ENCODE data around the gene GOLGA6B. TPM values are rescaled to one million over a fixed set of nuclear protein-coding genes. Genes with fewer than 3 reads are reported as not detected.
A peak's percentile ranks its signal among the peaks of the same experiment; 100 is the strongest.
"Not testable (repeated sequence)": the region's sequence is repeated elsewhere in the genome, so short reads cannot be mapped to it uniquely, and the experiment has no call there.

GOLGA6B gene
- total RNA-seq (2021; ENCODE audit: unreplicated experiment): 0.10 TPM
- 0.03 TPM in 1 of 2 replicates, not detected in the other for polyA plus RNA-seq (2012)
- Bru-seq, nascent RNA: percentile 12 among the genes with signal in this experiment
- BruChase-seq, experiment 1, labeled RNA remaining after a 6-hour chase: percentile 23 among the genes with signal in this experiment
- BruChase-seq, experiment 2, labeled RNA remaining after a 2-hour chase: percentile 11 among the genes with signal in this experiment
- long read RNA-seq, partial matches to known transcripts: 2 of 2 reads
- long read RNA-seq, other reads (novel, unspliced or antisense): 0 of 2 reads

- H3K27ac ChIP-seq (ENCODE audit: low read depth, low read length); RAD21 ChIA-PET (ENCODE audit: low non-redundant PET in 1 of 2, low total read pairs in 2 of 2, uncharacterized antibody in 2 of 2, unreplicated experiment in 2 of 2); CTCF ChIA-PET; H3K4me3 ChIP-seq (replicated peaks in 1 of 2; ENCODE audit: low read depth in 1 of 2, low read length in 2 of 2); POLR2A ChIA-PET; DNase-seq (ENCODE audit: low read depth, low spot score); H3K36me3 ChIP-seq (ENCODE audit: control insufficient read depth in 1 of 2, insufficient read depth in 2 of 2, low read length in 2 of 2); H3K9ac ChIP-seq (ENCODE audit: low read length); H3K4me2 ChIP-seq (ENCODE audit: low read length); H3K27me3 ChIP-seq (ENCODE audit: insufficient read depth, low read length); H3K79me2 ChIP-seq (ENCODE audit: insufficient read depth, low read length); H4K20me1 ChIP-seq (ENCODE audit: insufficient read depth); ATAC-seq; H3K4me1 ChIP-seq (ENCODE audit: control insufficient read depth in 1 of 2, insufficient read depth in 2 of 2, low read length in 2 of 2); H3K9me2 ChIP-seq (ENCODE audit: insufficient read depth); H3K9me3 ChIP-seq (ENCODE audit: control insufficient read depth in 1 of 2, insufficient read depth in 1 of 2, low read depth in 1 of 2, low read length in 2 of 2); BruUV-seq (replicated peaks); H2AFZ ChIP-seq (ENCODE audit: low read depth, low read length, poor library complexity, severe bottlenecking); intact Hi-C loops (cut with micrococcal nuclease): not testable (repeated sequence)
Measured at GRCh38 chr15:72654397-72654796, at the start of gene GOLGA6B. Gene GOLGA6B (plus strand): TSS chr15:72654697. CDS start chr15:72654738, 41 bp downstream.

- peak; percentile 28 for DNase-seq (ENCODE audit: low read depth, low spot score)
- intact Hi-C loops (cut with micrococcal nuclease): no loop called here
- Histone ChIP-seq H3K36me3 (ENCODE audit: control insufficient read depth in 1 of 2, insufficient read depth in 2 of 2, low read length in 2 of 2) (no peaks in the 10 kb centered on the region), H3K27ac (ENCODE audit: low read depth, low read length) (no peak overlapping the region), H3K79me2 (ENCODE audit: insufficient read depth, low read length) (no peaks in the 10 kb centered on the region), H3K27me3 (ENCODE audit: insufficient read depth, low read length) (peaks cover 3% of the 10 kb centered on the region; the same call in 1 of the 2 replicates), H3K9me2 (ENCODE audit: insufficient read depth) (no peaks in the 10 kb centered on the region), H3K4me3 (replicated peaks in 1 of 2; ENCODE audit: low read depth in 1 of 2, low read length in 2 of 2) (no peak overlapping the region), H3K9ac (ENCODE audit: low read length) (no peak overlapping the region), H3K4me1 (ENCODE audit: control insufficient read depth in 1 of 2, insufficient read depth in 2 of 2, low read length in 2 of 2) (no peaks in the 10 kb centered on the region), H3K9me3 (ENCODE audit: control insufficient read depth in 1 of 2, insufficient read depth in 1 of 2, low read depth in 1 of 2, low read length in 2 of 2) (no peaks in the 10 kb centered on the region), H2AFZ (ENCODE audit: low read depth, low read length, poor library complexity, severe bottlenecking) (no peak overlapping the region), H4K20me1 (ENCODE audit: insufficient read depth) (no peaks in the 10 kb centered on the region), H3K4me2 (ENCODE audit: low read length) (no peak overlapping the region)
- POLR2A ChIA-PET: no interaction called here
- peak; percentile 83 for ATAC-seq
- RAD21 ChIA-PET (ENCODE audit: low non-redundant PET in 1 of 2, low total read pairs in 2 of 2, uncharacterized antibody in 2 of 2, unreplicated experiment in 2 of 2): no interaction called here
- CTCF ChIA-PET: no interaction called here
- no TSS peak for BruUV-seq (replicated peaks)
- no peak for TF ChIP-seq SRF (IDR thresholded peaks at IDR 0.05; ENCODE audit: low read depth)
- no peak for TF ChIP-seq EZH2 (IDR thresholded peaks at IDR 0.05)
- peak; percentile 85 for TF ChIP-seq TCF7L2 (IDR thresholded peaks at IDR 0.05; ENCODE audit: borderline replicate concordance, extremely low read depth, insufficient read depth, insufficient read length)
- TF ChIP-seq FOSL1 (IDR thresholded peaks at IDR 0.05; ENCODE audit: low read depth): no peak
Measured at GRCh38 chr15:72604794-72605193, 49.7 kb upstream of the GOLGA6B start.

- RAD21 ChIA-PET (ENCODE audit: low non-redundant PET in 1 of 2, low total read pairs in 2 of 2, uncharacterized antibody in 2 of 2, unreplicated experiment in 2 of 2); ATAC-seq; H4K20me1 ChIP-seq (ENCODE audit: insufficient read depth); intact Hi-C loops (cut with micrococcal nuclease); H3K4me3 ChIP-seq (replicated peaks in 1 of 2; ENCODE audit: low read depth in 1 of 2, low read length in 2 of 2); H3K9me2 ChIP-seq (ENCODE audit: insufficient read depth); H3K4me1 ChIP-seq (ENCODE audit: control insufficient read depth in 1 of 2, insufficient read depth in 2 of 2, low read length in 2 of 2); H3K27me3 ChIP-seq (ENCODE audit: insufficient read depth, low read length); DNase-seq (ENCODE audit: low read depth, low spot score); H3K9me3 ChIP-seq (ENCODE audit: control insufficient read depth in 1 of 2, insufficient read depth in 1 of 2, low read depth in 1 of 2, low read length in 2 of 2); H3K27ac ChIP-seq (ENCODE audit: low read depth, low read length); BruUV-seq (replicated peaks); POLR2A ChIA-PET; H3K36me3 ChIP-seq (ENCODE audit: control insufficient read depth in 1 of 2, insufficient read depth in 2 of 2, low read length in 2 of 2); H2AFZ ChIP-seq (ENCODE audit: low read depth, low read length, poor library complexity, severe bottlenecking); H3K79me2 ChIP-seq (ENCODE audit: insufficient read depth, low read length); H3K4me2 ChIP-seq (ENCODE audit: low read length); CTCF ChIA-PET; H3K9ac ChIP-seq (ENCODE audit: low read length): not testable (repeated sequence)
Measured at GRCh38 chr15:72608084-72608483, 46.4 kb upstream of the GOLGA6B start.
